ENCODE data around the gene HTN1. TPM values are rescaled to one million over a fixed set of nuclear protein-coding genes. Genes with fewer than 3 reads are reported as not detected.
"Not testable (repeated sequence)": the region's sequence is repeated elsewhere in the genome, so short reads cannot be mapped to it uniquely, and the experiment has no call there.

HTN1 gene
- total RNA-seq (2014; rRNA removed; shearing (Covaris generic)) = 108 and 127 TPM in 2 replicates
- polyA plus RNA-seq (2015; cell fraction: cytosol; rRNA removed) = 22.8 and 29.5 TPM in 2 replicates
- 14.7 and 24.2 TPM in 2 replicates for polyA plus RNA-seq (2015; cell fraction: nucleus; rRNA removed)

DNA sequence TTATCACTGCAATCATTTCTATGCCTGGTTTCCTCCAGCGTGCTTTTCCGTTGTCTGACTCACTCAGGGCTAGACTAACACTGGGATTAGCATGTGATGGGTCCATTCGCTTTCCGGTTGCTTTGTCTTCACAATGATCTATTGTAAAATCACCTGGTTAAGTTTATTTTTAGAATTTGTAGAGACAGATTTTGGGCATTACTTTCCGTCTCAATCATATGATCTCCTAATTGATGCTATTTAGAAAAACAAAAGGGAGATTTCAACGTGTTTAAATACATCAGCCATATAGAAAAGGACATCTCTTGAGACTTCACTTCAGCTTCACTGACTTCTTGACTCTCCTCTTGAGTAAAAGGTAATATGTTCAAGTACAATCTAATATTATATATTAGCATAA is at the start of gene HTN1:
Gene HTN1, plus strand, starts transcription at position 301 of the 400 bp plus-strand sequence. CDS start 2,639 bp downstream, outside the sequence.
- in situ Hi-C loops (cut with HindIII; ENCODE audit: low pct_unique_long_range_greater_than_20kb, low sequenced_read_pairs) = not testable (repeated sequence)
- DNase-seq (ENCODE audit: low read depth, low spot score) = peak; percentile 54

DNA sequence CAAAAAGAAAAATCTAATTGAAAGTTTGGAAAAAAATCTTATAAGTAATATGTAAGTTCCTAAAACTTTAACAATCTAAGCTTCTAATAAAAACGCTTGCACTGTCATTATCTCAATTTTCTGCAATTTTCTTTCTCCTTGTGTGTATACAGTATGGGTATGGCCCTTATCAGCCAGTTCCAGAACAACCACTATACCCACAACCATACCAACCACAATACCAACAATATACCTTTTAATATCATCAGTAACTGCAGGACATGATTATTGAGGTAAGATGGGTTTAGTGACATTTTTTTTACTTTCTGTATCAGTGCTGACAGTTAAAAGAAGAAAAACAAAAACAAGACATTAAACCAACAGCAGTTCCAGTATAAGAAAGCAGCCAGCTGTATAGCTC is 49.5 kb upstream of the HTN1 start:
- in situ Hi-C loops (cut with HindIII; ENCODE audit: low pct_unique_long_range_greater_than_20kb, low sequenced_read_pairs) = no loop called here
- DNase-seq (ENCODE audit: low read depth, low spot score) = no peak

DNA sequence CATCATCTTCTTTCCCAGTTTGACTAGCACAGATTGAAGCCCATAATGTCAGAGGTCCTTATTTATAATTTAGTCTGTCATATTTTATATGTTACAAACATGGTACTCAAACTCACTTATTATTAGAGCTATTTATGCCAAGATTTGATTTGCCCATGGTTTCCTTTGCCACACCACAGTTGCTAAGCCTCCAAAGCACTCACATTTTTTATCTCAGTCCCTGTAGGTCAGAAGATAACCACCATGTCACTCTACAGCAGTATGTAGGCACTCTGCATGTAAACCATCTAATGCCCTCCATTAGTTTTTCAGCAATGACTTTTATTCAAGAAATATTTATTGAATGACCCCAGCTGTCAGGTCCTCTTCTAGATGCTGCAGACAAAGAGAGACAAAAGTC is 47.7 kb upstream of the HTN1 start:
- DNase-seq (ENCODE audit: low read depth, low spot score) = no peak
- in situ Hi-C loops (cut with HindIII; ENCODE audit: low pct_unique_long_range_greater_than_20kb, low sequenced_read_pairs) = no loop called here

DNA sequence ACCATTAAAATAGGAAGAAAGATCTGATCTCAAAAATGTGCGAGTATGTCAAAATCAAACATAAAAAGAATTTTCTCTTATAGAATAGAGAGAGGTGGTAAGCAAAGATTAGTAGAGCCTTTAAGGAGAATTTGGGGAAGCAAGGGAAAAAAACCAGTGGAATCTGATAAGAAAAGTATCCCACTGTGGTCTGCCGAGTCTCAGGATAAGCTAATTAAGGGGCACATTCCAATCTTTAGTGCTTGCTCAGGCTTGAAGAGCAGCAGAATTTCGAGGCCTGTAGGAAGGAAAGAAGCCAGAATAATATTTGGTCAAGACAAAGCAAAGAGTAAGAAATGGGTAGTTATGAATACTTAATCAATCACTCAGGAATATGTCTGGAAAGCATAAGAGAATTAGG is 41.5 kb upstream of the HTN1 start:
- no peak for DNase-seq (ENCODE audit: low read depth, low spot score)
- in situ Hi-C loops (cut with HindIII; ENCODE audit: low pct_unique_long_range_greater_than_20kb, low sequenced_read_pairs) = no loop called here

DNA sequence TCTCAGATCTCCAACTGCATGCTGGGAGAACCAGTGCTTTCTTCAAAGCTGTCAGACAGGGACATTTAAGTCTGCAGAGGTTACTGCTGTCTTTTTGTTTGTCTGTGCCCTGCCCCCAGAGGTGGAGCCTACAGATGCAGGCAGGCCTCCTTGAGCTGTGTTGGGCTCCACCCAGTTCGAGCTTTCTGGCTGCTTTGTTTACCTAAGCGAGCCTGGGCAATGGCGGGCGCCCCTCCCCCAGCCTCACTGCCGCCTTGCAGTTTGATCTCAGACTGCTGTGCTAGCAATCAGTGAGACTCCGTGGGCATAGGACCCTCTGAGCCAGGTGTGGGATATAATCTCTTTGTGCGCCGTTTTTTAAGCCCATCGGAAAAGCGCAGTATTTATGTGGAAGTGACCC is 31.2 kb upstream of the HTN1 start:
- in situ Hi-C loops (cut with HindIII; ENCODE audit: low pct_unique_long_range_greater_than_20kb, low sequenced_read_pairs); DNase-seq (ENCODE audit: low read depth, low spot score): not testable (repeated sequence)

DNA sequence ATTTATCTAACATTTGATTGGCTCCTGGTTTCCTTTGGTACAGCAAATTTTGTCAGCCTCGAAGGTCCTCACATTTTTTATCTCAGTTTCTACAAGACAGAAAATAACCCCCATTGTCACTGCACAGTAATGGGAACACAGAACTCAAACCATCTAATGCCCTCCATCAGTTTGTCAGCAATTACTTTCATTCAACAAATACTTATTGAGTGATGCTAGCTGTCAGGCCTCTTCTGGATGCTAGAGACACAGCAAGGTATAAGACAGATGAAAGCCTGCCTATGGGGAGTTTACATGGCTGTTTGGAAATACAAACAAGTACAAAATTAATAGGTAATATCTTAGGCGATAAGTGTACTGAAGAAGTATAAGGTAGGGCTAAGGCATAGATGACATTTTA is 27.0 kb upstream of the HTN1 start:
- DNase-seq (ENCODE audit: low read depth, low spot score) = no peak
- in situ Hi-C loops (cut with HindIII; ENCODE audit: low pct_unique_long_range_greater_than_20kb, low sequenced_read_pairs) = no loop called here

DNA sequence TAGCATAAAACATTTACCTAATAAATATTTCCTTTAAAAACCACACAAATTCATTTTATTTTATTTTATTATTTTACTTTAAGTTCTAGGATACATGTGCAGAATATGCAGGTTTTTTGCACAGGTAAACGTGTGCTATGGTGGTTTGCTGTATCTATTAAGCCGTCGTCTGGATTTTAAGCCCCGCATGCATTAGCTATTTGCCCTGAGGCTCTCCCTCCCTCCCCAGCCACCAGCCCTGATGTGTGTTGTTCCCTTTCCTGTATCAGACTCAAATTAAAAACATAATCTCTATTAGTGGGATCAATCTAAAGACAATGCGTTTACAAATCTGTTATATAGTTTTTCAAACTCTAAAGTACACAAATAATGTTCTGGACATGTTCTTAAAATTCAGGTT is 23.2 kb upstream of the HTN1 start:
- no peak for DNase-seq (ENCODE audit: low read depth, low spot score)
- in situ Hi-C loops (cut with HindIII; ENCODE audit: low pct_unique_long_range_greater_than_20kb, low sequenced_read_pairs) = no loop called here

DNA sequence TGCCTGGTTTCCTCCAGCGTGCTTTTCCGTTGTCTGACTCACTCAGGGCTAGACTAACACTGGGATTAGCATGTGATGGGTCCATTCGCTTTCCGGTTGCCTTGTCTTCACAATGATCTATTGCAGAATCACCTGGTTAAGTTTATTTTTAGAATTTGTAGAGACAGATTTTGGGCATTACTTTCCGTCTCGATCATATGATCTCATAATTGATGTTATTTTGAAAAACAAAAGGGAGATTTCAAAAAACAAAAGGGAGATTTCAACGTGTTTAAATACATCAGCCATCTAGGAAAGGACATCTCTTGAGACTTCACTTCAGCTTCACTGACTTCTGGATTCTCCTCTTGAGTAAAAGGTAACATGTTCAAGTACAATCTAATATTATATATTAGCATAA is 22.1 kb upstream of the HTN1 start, which contains the start of gene HTN3:
Gene HTN3, plus strand, starts transcription at position 301 of the 400 bp plus-strand sequence. CDS start 2,282 bp downstream, outside the sequence.
- in situ Hi-C loops (cut with HindIII; ENCODE audit: low pct_unique_long_range_greater_than_20kb, low sequenced_read_pairs); DNase-seq (ENCODE audit: low read depth, low spot score): not testable (repeated sequence)

DNA sequence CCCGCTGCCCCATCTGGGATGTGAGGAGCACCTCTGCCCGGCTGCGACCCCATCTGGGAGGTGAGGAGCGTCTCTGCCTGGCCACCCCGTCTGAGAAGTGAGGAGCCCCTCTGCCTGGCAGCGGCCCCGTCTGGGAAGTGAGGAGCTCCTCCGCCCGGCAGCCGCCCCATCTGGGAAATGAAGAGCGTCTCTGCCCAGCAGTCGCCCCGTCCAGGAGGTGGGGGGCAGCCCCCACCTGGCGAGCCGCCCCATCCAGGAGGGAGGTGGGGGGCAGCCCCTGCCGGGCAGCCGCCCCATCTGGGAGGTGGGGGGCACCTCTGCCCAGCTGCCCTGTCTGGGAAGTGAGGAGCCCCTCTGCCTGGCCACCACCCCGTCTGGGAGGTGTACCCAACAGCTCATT is 12.7 kb upstream of the HTN1 start:
- DNase-seq (ENCODE audit: low read depth, low spot score); in situ Hi-C loops (cut with HindIII; ENCODE audit: low pct_unique_long_range_greater_than_20kb, low sequenced_read_pairs): not testable (repeated sequence)

DNA sequence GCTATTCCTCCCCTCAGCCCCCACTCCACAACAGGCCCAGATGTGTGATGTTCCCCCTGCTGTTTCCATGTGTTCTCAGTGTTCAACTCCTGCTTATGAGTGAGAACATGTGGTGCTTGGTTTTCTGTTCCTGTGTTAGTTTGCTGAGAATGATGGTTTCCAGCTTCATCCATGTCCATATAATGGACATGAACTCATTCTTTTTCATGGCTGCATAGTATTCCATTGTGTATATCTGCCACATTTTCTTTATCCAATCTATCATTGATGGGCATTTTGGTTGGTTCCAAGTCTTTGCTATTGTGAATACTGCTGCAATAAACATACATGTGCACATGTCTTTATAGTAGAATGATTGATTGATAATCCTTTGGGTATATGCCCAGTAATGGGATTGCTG is 10.3 kb upstream of the HTN1 start:
- DNase-seq (ENCODE audit: low read depth, low spot score); in situ Hi-C loops (cut with HindIII; ENCODE audit: low pct_unique_long_range_greater_than_20kb, low sequenced_read_pairs): not testable (repeated sequence)

DNA sequence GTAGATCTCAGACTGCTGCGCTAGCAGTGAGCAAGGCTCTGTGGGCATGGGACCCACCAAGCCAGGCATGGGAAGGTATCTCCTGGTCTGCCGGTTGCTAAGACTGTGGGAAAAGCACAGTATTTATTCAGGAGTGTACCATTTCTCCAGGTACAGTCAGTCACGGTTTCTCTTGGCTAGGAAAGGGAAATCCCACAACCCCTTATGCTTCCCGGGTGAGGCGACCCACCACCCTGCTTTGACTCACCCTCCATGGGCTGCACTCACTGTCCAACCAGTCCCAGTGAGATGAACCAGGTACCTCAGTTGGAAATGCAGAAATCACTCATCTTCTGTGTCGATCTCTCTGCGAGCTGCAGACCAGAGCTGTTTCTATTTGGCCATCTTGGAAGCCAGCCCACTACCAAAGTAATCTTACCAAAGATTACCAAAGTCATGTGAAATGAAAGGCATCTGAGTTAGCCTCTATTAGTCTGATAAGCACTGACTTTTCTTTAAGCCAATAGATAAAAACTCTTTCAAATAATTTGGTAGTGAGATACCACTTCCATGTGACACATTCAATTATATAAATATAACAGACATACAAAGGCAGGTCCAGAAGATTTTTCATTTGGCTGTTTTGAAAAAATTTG is 8.5 kb upstream of the HTN1 start:
- no peak for DNase-seq (ENCODE audit: low read depth, low spot score)
- in situ Hi-C loops (cut with HindIII; ENCODE audit: low pct_unique_long_range_greater_than_20kb, low sequenced_read_pairs) = no loop called here

DNA sequence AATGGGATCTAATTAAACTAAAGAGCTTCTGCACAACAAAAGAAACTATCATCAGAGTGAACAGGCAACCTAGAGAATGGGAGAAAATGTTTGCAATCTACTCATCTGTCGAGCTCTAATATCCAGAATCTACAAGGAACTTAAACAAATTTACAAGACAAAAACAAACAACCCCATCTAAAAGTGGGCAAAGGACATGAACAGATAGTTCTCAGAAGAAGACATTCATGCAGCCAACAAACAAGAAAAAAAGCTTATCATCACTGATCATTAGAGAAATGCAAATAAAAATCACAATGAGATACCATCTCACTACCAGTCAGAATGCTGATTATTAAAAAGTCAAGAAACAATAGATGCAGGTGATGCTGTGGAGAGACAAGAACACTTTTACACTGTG is 6.3 kb downstream of the HTN1 start:
- in situ Hi-C loops (cut with HindIII; ENCODE audit: low pct_unique_long_range_greater_than_20kb, low sequenced_read_pairs); DNase-seq (ENCODE audit: low read depth, low spot score): not testable (repeated sequence)

DNA sequence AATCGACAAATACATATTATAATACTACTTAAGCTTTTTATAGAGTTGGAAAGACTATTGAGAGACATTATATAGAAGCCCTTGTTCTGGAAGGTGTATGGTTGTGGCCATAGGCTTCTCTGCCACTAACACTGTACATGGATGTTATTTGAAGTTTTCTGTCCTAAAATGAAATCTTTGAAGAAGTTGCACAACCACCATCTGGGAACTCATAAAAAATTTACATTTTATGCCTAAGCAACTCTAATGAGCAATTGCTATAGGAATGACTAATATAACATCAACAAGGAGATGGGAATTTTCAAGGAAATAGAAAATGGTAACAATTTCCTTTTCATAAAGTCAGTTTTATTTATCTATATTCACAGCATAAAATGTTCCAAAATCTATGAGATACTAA is 7.4 kb downstream of the HTN1 start:
- in situ Hi-C loops (cut with HindIII; ENCODE audit: low pct_unique_long_range_greater_than_20kb, low sequenced_read_pairs) = no loop called here
- DNase-seq (ENCODE audit: low read depth, low spot score) = no peak

DNA sequence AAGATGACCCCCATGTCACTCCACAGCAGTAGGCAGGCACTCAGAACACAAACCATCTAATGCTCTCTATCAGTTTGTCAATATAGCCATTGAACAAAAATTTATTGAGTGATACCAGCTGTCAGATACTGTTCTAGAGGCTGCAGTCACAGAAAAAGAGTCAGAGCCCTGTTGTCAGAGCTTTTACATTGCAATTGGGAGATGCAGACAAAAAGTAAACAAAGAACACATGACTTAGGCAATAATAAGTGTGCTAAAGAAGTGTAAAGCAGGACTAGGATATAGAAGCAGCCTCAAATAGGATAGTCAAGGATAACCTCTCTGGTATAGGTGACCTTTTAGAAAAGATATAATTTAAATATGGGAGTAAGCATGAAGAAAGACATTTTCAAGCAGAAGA is 8.9 kb downstream of the HTN1 start:
- in situ Hi-C loops (cut with HindIII; ENCODE audit: low pct_unique_long_range_greater_than_20kb, low sequenced_read_pairs) = no loop called here
- no peak for DNase-seq (ENCODE audit: low read depth, low spot score)

DNA sequence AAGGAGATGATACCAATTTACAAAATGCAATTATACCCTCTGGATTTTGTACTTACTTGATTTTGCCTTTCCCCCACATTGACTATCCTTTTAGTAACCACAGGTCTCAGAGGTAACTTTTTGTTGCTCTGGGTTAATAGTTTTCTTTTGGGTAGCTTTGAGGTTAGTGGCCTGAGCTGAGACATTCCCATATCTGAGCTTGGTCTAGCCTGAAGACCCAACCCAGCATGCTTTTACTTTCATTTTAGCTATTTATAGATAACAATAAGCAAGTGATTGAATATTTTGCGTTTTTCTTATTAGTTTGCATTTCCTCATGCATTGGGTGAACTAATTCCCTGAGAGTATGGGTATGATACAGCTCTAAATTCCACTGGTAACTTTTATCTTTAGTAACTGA is 11.8 kb downstream of the HTN1 start:
- in situ Hi-C loops (cut with HindIII; ENCODE audit: low pct_unique_long_range_greater_than_20kb, low sequenced_read_pairs) = no loop called here
- DNase-seq (ENCODE audit: low read depth, low spot score) = no peak

DNA sequence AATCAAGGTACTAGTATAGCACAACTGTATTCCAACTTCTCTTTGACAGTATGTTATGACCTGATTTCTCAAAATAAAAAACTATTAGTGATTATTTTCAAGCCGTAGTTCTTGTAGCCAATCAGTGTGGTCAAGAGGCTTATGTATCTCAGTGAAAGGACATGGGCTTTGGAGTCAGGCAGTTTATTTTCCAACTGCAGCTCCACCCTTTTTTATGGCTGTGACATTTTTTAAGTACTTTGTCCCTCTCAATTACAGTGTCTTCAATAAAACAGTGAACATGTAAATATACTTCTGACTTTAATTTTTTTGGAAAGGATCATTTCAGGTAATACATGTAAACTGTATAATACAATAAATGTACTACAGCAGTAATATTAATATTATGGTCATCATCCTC is 30.0 kb downstream of the HTN1 start:
- no peak for DNase-seq (ENCODE audit: low read depth, low spot score)
- in situ Hi-C loops (cut with HindIII; ENCODE audit: low pct_unique_long_range_greater_than_20kb, low sequenced_read_pairs) = no loop called here

DNA sequence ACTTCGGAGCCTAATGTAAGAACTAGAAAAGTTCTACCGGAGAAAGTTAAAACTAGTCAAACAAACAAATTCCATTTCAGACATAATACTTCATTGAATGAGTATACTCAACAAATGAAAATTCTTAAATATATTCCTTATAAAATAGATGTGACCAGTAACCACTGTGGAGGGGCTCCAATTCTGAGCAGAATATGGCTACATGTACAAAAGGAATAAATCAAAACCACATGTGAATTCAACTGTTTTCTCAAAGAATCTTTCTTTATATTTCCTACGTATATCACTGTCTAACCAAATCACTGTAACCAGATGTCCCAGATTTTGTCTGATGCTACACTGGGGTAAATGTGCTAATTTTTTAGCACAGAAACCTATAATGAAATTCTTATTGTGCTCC is 49.0 kb downstream of the HTN1 start:
- in situ Hi-C loops (cut with HindIII; ENCODE audit: low pct_unique_long_range_greater_than_20kb, low sequenced_read_pairs) = no loop called here
- DNase-seq (ENCODE audit: low read depth, low spot score) = no peak

All from SK-MEL-5 (cell line).